HCT116 (cell line): ENCODE measurements around the gene FAM221B. TPM values are rescaled to one million over a fixed set of nuclear protein-coding genes. Genes with fewer than 3 reads are reported as not detected.

Experiments
- ATAC-seq: fragments of 200-7000 bp; cut with Tn5 transposase; 2 replicates; pipeline ENCODE4 v1.9.1; 2020; ENCODE audit warnings: mild to moderate bottlenecking, moderate library complexity
- BruUV-seq: library from RNA; stranded (reverse); fragments of 400-500 nt; replicated peaks from 2 replicates; lab custom pipeline; 2021; lab: Mats Ljungman, UMichigan
- CTCF ChIA-PET: fragments of 300-600 bp; sonication (Branson Sonifier 250); formaldehyde crosslinking; loops from one replicate; lab custom pipeline; 2021; ENCODE audit warnings: antibody characterized with exemption; lab: Charles Lee
- POLR2A ChIA-PET: fragments of 300-600, 350-600 bp; sonication (Branson Sonifier 250); formaldehyde crosslinking; loops from one replicate; lab custom pipeline; 2021; ENCODE audit warnings: antibody characterized with exemption; lab: Charles Lee
- RAD21 ChIA-PET, 2 experiments: fragments of 300-600 bp; sonication (Branson Sonifier 250); formaldehyde crosslinking; loops; one replicate each; lab custom pipeline; 2023; ENCODE audit warnings: low total read pairs in 2 of 2; ENCODE audit not compliant: uncharacterized antibody in 2 of 2, unreplicated experiment in 2 of 2, low non-redundant PET in 1 of 2; lab: Charles Lee
- DNase-seq: peaks from one replicate; pipeline ENCODE4 v3.0.0-alpha.2; 2010; ENCODE audit warnings: low read depth, low spot score
- H2AFZ ChIP-seq: fragments of 200-600 bp; shearing (Covaris generic), sonication (generic); 2 replicates; pipeline ENCODE4 v1.6.1; 2017; ENCODE audit warnings: low read depth, mixed run types, mixed read lengths, antibody characterized with exemption, low read length; ENCODE audit not compliant: poor library complexity, severe bottlenecking
- H3K27ac ChIP-seq: 2 replicates; pipeline ENCODE4 v1.5.1; 2012; ENCODE audit warnings: low read depth, low read length
- H3K27me3 ChIP-seq: fragments of 200-600 bp; sonication (generic); 2 replicates; pipeline ENCODE4 v1.6.1; 2016; ENCODE audit warnings: mixed run types, low read length, mixed read lengths; ENCODE audit not compliant: insufficient read depth
- H3K36me3 ChIP-seq, 2 experiments: fragments of 200-500 bp in 1 of 2; fragments of 200-600 bp in 1 of 2; sonication (Bioruptor generic) in 1 of 2; sonication (generic) in 1 of 2; 2 replicates each; pipeline versions ENCODE4 v1.5.1 to v1.6.1; 2014 to 2016; ENCODE audit warnings: low read length in 2 of 2, inconsistent platforms in 1 of 2, mixed read lengths in 1 of 2, mixed run types in 1 of 2; ENCODE audit not compliant: insufficient read depth in 2 of 2, control insufficient read depth in 1 of 2
- H3K4me1 ChIP-seq, 2 experiments: fragments of 200-600 bp in 1 of 2; sonication (generic) in 1 of 2; 2 replicates each; pipeline versions ENCODE4 v1.5.1 to v1.6.1; 2012 to 2017; ENCODE audit warnings: low read length in 2 of 2, inconsistent platforms in 1 of 2, mild to moderate bottlenecking in 1 of 2, mixed read lengths in 1 of 2, mixed run types in 1 of 2, moderate library complexity in 1 of 2; ENCODE audit not compliant: insufficient read depth in 2 of 2, control insufficient read depth in 1 of 2
- H3K4me2 ChIP-seq: fragments of 200-600 bp; sonication (generic); 2 replicates; pipeline ENCODE4 v1.6.1; 2017; ENCODE audit warnings: mixed run types, low read length, mixed read lengths
- H3K4me3 ChIP-seq, 2 experiments: fragments of 200-600 bp in 1 of 2; sonication (generic) in 1 of 2; replicated peaks in 1 of 2; 2 replicates each; pipeline ENCODE4 v1.5.1; 2011 to 2016; ENCODE audit warnings: low read length in 2 of 2, control low read depth in 1 of 2, low read depth in 1 of 2, mild to moderate bottlenecking in 1 of 2, mixed read lengths in 1 of 2, mixed run types in 1 of 2
- H3K79me2 ChIP-seq: fragments of 200-600 bp; sonication (generic); 2 replicates; pipeline ENCODE4 v1.6.1; 2017; ENCODE audit warnings: mild to moderate bottlenecking, mixed run types, low read length, moderate library complexity, mixed read lengths; ENCODE audit not compliant: insufficient read depth
- H3K9ac ChIP-seq: fragments of 200-600 bp; sonication (generic); 2 replicates; pipeline ENCODE4 v1.6.1; 2016; ENCODE audit warnings: low read length, mixed read lengths
- H3K9me2 ChIP-seq: fragments of 200-600 bp; sonication (generic), shearing (Covaris generic); 2 replicates; pipeline ENCODE4 v1.6.1; 2017; ENCODE audit warnings: mixed run types, mild to moderate bottlenecking, moderate library complexity; ENCODE audit not compliant: insufficient read depth
- H3K9me3 ChIP-seq, 2 experiments: fragments of 200-500 bp in 1 of 2; fragments of 200-600 bp in 1 of 2; sonication (Bioruptor generic) in 1 of 2; sonication (generic) in 1 of 2; 2 replicates each; pipeline ENCODE4 v1.6.1; 2014 to 2017; ENCODE audit warnings: low read length in 2 of 2, mixed read lengths in 2 of 2, inconsistent platforms in 1 of 2, low read depth in 1 of 2, mild to moderate bottlenecking in 1 of 2, mixed run types in 1 of 2, moderate library complexity in 1 of 2; ENCODE audit not compliant: control insufficient read depth in 1 of 2, insufficient read depth in 1 of 2
- H4K20me1 ChIP-seq: fragments of 200-600 bp; sonication (generic), shearing (Covaris generic); 2 replicates; pipeline ENCODE4 v1.6.1; 2017; ENCODE audit warnings: mixed run types, mild to moderate bottlenecking, moderate library complexity; ENCODE audit not compliant: insufficient read depth
- CBX3 ChIP-seq: IDR thresholded peaks from 2 replicates; pipeline ENCODE4 v1.6.1; 2012; ENCODE audit warnings: low read depth
- CEBPB ChIP-seq: IDR thresholded peaks from 2 replicates; pipeline ENCODE4 v1.6.1; 2012; ENCODE audit warnings: low read depth
- JUND ChIP-seq: IDR thresholded peaks from 2 replicates; pipeline ENCODE4 v1.6.1; 2012
- RAD21 ChIP-seq: IDR thresholded peaks from 2 replicates; pipeline ENCODE4 v1.6.1; 2012; ENCODE audit warnings: low read depth, mild to moderate bottlenecking
- REST ChIP-seq: IDR thresholded peaks from 2 replicates; pipeline ENCODE4 v1.6.1; 2012; ENCODE audit warnings: low read depth
- SIN3A ChIP-seq: IDR thresholded peaks from 2 replicates; pipeline ENCODE4 v1.6.1; 2012; ENCODE audit warnings: low read depth
- ZFX ChIP-seq: fragments of 450-650 bp; IDR thresholded peaks from 2 replicates; pipeline ENCODE4 v1.6.1; 2017
- ZNF274 ChIP-seq: fragments of 200-500 bp; sonication (Bioruptor generic); IDR thresholded peaks from 2 replicates; pipeline ENCODE4 v1.6.1; 2014; ENCODE audit warnings: mild to moderate bottlenecking, low read depth, low read length, inconsistent platforms
- intact Hi-C: fragments of 100-400 bp; cut with micrococcal nuclease; formaldehyde crosslinking; loops from 2 replicates; pipeline ENCODE4 v1.10.0; 2022
- total RNA-seq: library from RNA; stranded (reverse); gene quantifications from one replicate; pipeline ENCODE4 v1.2.1, GENCODE V29; 2021; ENCODE audit not compliant: unreplicated experiment

The FAM221B gene
- total RNA-seq, 1 experiment from 2014 or later, result not detected

GRCh38 chr9:35797311-35798109, 31.0 kb downstream of the FAM221B start:
- RAD21 ChIA-PET, result interaction anchor here in 1 of 2 experiments (0.6 kb wide), 1 partner anchor 9 kb away, joined by 3 read pairs; no protein-coding TSS in a partner anchor
- intact Hi-C loops, result no loop called here

More at GRCh38 chr9:35797311-35798109, 31.0 kb downstream of the FAM221B start:
- BruUV-seq, result no TSS peak
- Histone ChIP-seq H3K36me3 (0 out of 4 replicates have a peak, but pooled peaks cover 0 to 5% of the 10 kb centered on the region in 2 experiments), H3K9ac (no peak overlapping the region), H3K4me3 (no peak overlapping the region), H3K9me2 (no peaks in the 10 kb centered on the region), H3K79me2 (no peaks in the 10 kb centered on the region), H3K27ac (no peak overlapping the region), H4K20me1 (no peaks in the 10 kb centered on the region), H3K27me3 (no peaks in the 10 kb centered on the region), H3K9me3 (no peaks in the 10 kb centered on the region), H3K4me1 (peaks cover 0 to 27% of the 10 kb centered on the region in 2 experiments; a peak in 2 of 4 replicates), H3K4me2 (no peak overlapping the region), H2AFZ (no peak overlapping the region)
- DNase-seq, result no peak
- TF ChIP-seq ZFX (no peak), SIN3A (no peak), RAD21 (no peak), ZNF274 (no peak), CEBPB (no peak), JUND (no peak), REST (no peak), CBX3 (no peak)
- ChIA-PET CTCF (interaction anchor here (1.8 kb wide), 1 partner anchor 7 kb away, joined by 7 read pairs; no protein-coding TSS in a partner anchor), POLR2A (no interaction called here)
- no peak for ATAC-seq
